HepG2 (cell line): Measurements from ENCODE around the gene FBXW5. TPM values are rescaled to one million over a fixed set of nuclear protein-coding genes. Genes with fewer than 3 reads are reported as not detected.

Experiments used
- ARID2 ChIP-seq: sonication (generic); formaldehyde crosslinking; IDR thresholded peaks from 2 replicates; pipeline ENCODE4 v1.8.1; 2022; ENCODE audit warnings: mild to moderate bottlenecking, missing genetic modification reagents, borderline replicate concordance
- CEBPB ChIP-seq: IDR thresholded peaks from 2 replicates; pipeline ENCODE4 v1.6.1; 2011; ENCODE audit warnings: low read depth, low read length, improper control_type of control experiment, borderline replicate concordance
- EP300 ChIP-seq, 3 experiments: sonication (generic) in 1 of 3; formaldehyde crosslinking in 1 of 3; IDR thresholded peaks; 2 replicates each; pipeline versions ENCODE4 v1.5.1 to v1.6.1; 2011 to 2020; ENCODE audit warnings: low read depth in 2 of 3, low read length in 2 of 3, borderline replicate concordance in 1 of 3, improper control_type of control experiment in 1 of 3, mild to moderate bottlenecking in 1 of 3, missing genetic modification reagents in 1 of 3, moderate library complexity in 1 of 3
- FOXP1 ChIP-seq, 2 experiments: fragments of 450-650 bp in 1 of 2; IDR thresholded peaks; 2 replicates each; pipeline ENCODE4 v1.6.1; 2017 to 2018; ENCODE audit warnings: antibody characterized with exemption in 1 of 2
- GATAD2A ChIP-seq: IDR thresholded peaks from 2 replicates; pipeline ENCODE4 v1.6.1; 2016
- HNF4A ChIP-seq: sonication (generic); formaldehyde crosslinking; IDR thresholded peaks from 2 replicates; pipeline ENCODE4 v1.4.0; 2020; ENCODE audit warnings: missing genetic modification reagents
- KDM6A ChIP-seq: IDR thresholded peaks from 2 replicates; pipeline ENCODE4 v1.6.1; 2016; ENCODE audit warnings: low read depth
- MED1 ChIP-seq: sonication (generic); formaldehyde crosslinking; IDR thresholded peaks from 2 replicates; pipeline ENCODE4 v1.4.0; 2020; ENCODE audit warnings: missing genetic modification reagents
- MTA1 ChIP-seq: sonication (generic); formaldehyde crosslinking; IDR thresholded peaks from 2 replicates; pipeline ENCODE4 v1.4.0; 2020; ENCODE audit warnings: missing genetic modification reagents, mild to moderate bottlenecking, borderline replicate concordance
- NFE2L1 ChIP-seq: sonication (generic); formaldehyde crosslinking; IDR thresholded peaks from 2 replicates; pipeline ENCODE4 v1.4.0; 2020; ENCODE audit warnings: missing genetic modification reagents, mild to moderate bottlenecking, borderline replicate concordance
- RARA ChIP-seq: IDR thresholded peaks from 2 replicates; pipeline ENCODE4 v1.6.1; 2016; ENCODE audit warnings: missing genetic modification reagents, missing compliant biosample characterization
- U2AF2 ChIP-seq: fragments of 200-400 bp; formaldehyde crosslinking; IDR thresholded peaks from 2 replicates; pipeline ENCODE4 v1.6.1; 2017; ENCODE audit warnings: low read depth, mild to moderate bottlenecking, low read length
- ZKSCAN5 ChIP-seq: sonication (generic); formaldehyde crosslinking; IDR thresholded peaks from 2 replicates; pipeline ENCODE4 v1.5.1; 2020; ENCODE audit warnings: mild to moderate bottlenecking, missing genetic modification reagents
- ZNF263 ChIP-seq: sonication (generic); formaldehyde crosslinking; IDR thresholded peaks from 2 replicates; pipeline ENCODE4 v1.4.0; 2020; ENCODE audit warnings: missing genetic modification reagents
- ZNF777 ChIP-seq: sonication (generic); formaldehyde crosslinking; IDR thresholded peaks from 2 replicates; pipeline ENCODE4 v1.4.0; 2020; ENCODE audit warnings: missing genetic modification reagents
- ZNF816 ChIP-seq: sonication (generic); formaldehyde crosslinking; IDR thresholded peaks from 2 replicates; pipeline ENCODE4 v1.8.0; 2022; ENCODE audit warnings: missing genetic modification reagents, mild to moderate bottlenecking, borderline replicate concordance
- polyA plus RNA-seq, 8 experiments: library from polyadenylated mRNA; depleted of rRNA in 3 of 8; stranded (reverse) in 7 of 8; unstranded in 1 of 8; fragments of >200 nt; fragmentation: Illumina TruSeq in 4 of 8; extraction: Trizol in 4 of 8; gene quantifications; 2 replicates each; pipeline versions ENCODE4 v1.2.1 to v1.2.3, GENCODE V29; 2011 to 2016; ENCODE audit warnings: low read depth in 4 of 8, missing spikeins in 1 of 8, mixed read lengths in 1 of 8; ENCODE audit not compliant: insufficient read depth in 1 of 8
- total RNA-seq, 5 experiments: library from RNA; depleted of rRNA; stranded (reverse); fragments of >200 nt; fragmentation: Illumina TruSeq; extraction: Trizol; gene quantifications; 2 replicates each; pipeline ENCODE4 v1.2.3, GENCODE V29; 2016; ENCODE audit warnings: low read depth in 1 of 5
- TF ChIP-seq, protein P1 (sequence below): sonication (generic); formaldehyde crosslinking; conservative IDR thresholded peaks from 2 replicates; pipeline ENCODE4 v1.4.0; 2020; ENCODE audit warnings: mild to moderate bottlenecking, missing genetic modification reagents, moderate library complexity
- TF ChIP-seq, protein P2 (sequence below): sonication (generic); formaldehyde crosslinking; IDR thresholded peaks from 2 replicates; pipeline ENCODE4 v1.4.0; 2020; ENCODE audit warnings: mild to moderate bottlenecking, missing genetic modification reagents, borderline replicate concordance

FBXW5 gene
- total and polyA plus RNA-seq, 2 of the 13 experiments (the other 11 are each of a cell fraction or from before 2014, with no cell fraction given), result 52.0 to 60.4 TPM

DNA sequence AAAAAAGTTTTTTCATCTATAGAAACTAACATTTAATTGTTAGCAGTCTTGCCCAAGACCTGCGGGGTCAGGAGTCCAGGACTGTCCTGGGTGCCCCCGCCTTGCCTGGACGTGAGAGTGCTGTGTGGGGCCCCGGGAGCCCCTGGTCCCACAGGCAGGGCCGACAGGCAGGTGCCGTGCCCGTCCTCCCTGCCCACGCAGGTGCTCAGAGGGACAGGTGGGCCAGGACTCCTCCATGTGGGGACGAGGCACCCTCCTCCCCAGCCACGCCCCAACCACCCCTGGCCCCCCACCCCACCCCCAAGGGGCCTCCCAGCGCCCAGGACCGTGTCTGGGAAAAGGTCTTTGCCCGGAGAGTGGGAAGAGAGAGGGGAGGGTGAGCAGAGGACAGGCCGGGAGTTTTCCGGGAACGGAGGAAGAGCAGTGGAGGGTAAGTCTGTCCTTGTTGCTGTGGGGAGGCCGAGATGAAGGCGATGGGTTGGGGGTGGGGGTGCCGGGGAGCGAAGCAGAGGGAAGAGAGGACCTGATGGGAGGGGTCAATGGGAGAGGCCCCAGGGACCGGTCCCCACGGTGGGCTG, 4.8 kb upstream of the FBXW5 start (continued):
- TF ChIP-seq RARA (CRISPR knock-in tag) (peak; percentile 24; the same call in 1 of the 2 replicates), EP300 (IDR thresholded peaks at IDR 0.05; ENCODE audit: low read depth in 2 of 2, low read length in 2 of 2) (0 out of 4 replicates have a peak, but pooled peaks of 1 of the 2 experiments have one; percentile 5), EP300 (CRISPR knock-in tag; IDR thresholded peaks at IDR 0.05; ENCODE audit: borderline replicate concordance) (no peak), ZKSCAN5 (CRISPR knock-in tag) (0 out of 2 replicates have a peak, but pooled peaks have one; percentile 18), ZNF816 (CRISPR knock-in tag) (0 out of 2 replicates have a peak, but pooled peaks have one; percentile 18), U2AF2 (no peak), KDM6A (CRISPR knock-in tag) (peak; percentile 41; the same call in 1 of the 2 replicates), MTA1 (CRISPR knock-in tag) (0 out of 2 replicates have a peak, but pooled peaks have one; percentile 34), NFE2L1 (no peak), MED1 (CRISPR knock-in tag) (0 out of 2 replicates have a peak, but pooled peaks have one; percentile 44), ZNF263 (CRISPR knock-in tag) (peak; percentile 97), ZNF777 (peak; percentile 77), FOXP1 (IDR thresholded peaks at IDR 0.05) (no peak), FOXP1 (CRISPR knock-in tag; IDR thresholded peaks at IDR 0.05) (peak; percentile 47; the same call in 1 of the 2 replicates), CEBPB (peak; percentile 65), HNF4A (peak; percentile 85), ARID2 (CRISPR knock-in tag) (peak; percentile 45; the same call in 1 of the 2 replicates), GATAD2A (CRISPR knock-in tag) (peak; percentile 48; the same call in 1 of the 2 replicates)
- TF ChIP-seq, protein P1, sequence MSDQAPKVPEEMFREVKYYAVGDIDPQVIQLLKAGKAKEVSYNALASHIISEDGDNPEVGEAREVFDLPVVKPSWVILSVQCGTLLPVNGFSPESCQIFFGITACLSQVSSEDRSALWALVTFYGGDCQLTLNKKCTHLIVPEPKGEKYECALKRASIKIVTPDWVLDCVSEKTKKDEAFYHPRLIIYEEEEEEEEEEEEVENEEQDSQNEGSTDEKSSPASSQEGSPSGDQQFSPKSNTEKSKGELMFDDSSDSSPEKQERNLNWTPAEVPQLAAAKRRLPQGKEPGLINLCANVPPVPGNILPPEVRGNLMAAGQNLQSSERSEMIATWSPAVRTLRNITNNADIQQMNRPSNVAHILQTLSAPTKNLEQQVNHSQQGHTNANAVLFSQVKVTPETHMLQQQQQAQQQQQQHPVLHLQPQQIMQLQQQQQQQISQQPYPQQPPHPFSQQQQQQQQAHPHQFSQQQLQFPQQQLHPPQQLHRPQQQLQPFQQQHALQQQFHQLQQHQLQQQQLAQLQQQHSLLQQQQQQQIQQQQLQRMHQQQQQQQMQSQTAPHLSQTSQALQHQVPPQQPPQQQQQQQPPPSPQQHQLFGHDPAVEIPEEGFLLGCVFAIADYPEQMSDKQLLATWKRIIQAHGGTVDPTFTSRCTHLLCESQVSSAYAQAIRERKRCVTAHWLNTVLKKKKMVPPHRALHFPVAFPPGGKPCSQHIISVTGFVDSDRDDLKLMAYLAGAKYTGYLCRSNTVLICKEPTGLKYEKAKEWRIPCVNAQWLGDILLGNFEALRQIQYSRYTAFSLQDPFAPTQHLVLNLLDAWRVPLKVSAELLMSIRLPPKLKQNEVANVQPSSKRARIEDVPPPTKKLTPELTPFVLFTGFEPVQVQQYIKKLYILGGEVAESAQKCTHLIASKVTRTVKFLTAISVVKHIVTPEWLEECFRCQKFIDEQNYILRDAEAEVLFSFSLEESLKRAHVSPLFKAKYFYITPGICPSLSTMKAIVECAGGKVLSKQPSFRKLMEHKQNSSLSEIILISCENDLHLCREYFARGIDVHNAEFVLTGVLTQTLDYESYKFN (CRISPR knock-in tag), result peak; percentile 54; the same call in 1 of the 2 replicates
- TF ChIP-seq, protein P2, sequence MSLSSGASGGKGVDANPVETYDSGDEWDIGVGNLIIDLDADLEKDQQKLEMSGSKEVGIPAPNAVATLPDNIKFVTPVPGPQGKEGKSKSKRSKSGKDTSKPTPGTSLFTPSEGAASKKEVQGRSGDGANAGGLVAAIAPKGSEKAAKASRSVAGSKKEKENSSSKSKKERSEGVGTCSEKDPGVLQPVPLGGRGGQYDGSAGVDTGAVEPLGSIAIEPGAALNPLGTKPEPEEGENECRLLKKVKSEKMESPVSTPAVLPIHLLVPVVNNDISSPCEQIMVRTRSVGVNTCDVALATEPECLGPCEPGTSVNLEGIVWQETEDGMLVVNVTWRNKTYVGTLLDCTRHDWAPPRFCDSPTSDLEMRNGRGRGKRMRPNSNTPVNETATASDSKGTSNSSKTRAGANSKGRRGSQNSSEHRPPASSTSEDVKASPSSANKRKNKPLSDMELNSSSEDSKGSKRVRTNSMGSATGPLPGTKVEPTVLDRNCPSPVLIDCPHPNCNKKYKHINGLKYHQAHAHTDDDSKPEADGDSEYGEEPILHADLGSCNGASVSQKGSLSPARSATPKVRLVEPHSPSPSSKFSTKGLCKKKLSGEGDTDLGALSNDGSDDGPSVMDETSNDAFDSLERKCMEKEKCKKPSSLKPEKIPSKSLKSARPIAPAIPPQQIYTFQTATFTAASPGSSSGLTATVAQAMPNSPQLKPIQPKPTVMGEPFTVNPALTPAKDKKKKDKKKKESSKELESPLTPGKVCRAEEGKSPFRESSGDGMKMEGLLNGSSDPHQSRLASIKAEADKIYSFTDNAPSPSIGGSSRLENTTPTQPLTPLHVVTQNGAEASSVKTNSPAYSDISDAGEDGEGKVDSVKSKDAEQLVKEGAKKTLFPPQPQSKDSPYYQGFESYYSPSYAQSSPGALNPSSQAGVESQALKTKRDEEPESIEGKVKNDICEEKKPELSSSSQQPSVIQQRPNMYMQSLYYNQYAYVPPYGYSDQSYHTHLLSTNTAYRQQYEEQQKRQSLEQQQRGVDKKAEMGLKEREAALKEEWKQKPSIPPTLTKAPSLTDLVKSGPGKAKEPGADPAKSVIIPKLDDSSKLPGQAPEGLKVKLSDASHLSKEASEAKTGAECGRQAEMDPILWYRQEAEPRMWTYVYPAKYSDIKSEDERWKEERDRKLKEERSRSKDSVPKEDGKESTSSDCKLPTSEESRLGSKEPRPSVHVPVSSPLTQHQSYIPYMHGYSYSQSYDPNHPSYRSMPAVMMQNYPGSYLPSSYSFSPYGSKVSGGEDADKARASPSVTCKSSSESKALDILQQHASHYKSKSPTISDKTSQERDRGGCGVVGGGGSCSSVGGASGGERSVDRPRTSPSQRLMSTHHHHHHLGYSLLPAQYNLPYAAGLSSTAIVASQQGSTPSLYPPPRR, result 0 out of 2 replicates have a peak, but pooled peaks have one; percentile 35
